DMS114 treated with DMSO at 0.1 percent for 48 hours (cell line): ENCODE measurements around the gene LCA5.
"Not testable (repeated sequence)": the region's sequence is repeated elsewhere in the genome, so short reads cannot be mapped to it uniquely, and the experiment has no call there.

Experiments
- DNase-seq: peaks from one replicate; lab custom pipeline; 2025; ENCODE audit not compliant: unreplicated experiment; lab: John Stamatoyannopoulos, UW

Gene LCA5

GRCh38 chr6:79538106-79538971, 1.1 kb upstream of the LCA5 start:
- no peak for DNase-seq

- no peak for DNase-seq
Observed at GRCh38 chr6:79536585-79536953, 661 bp downstream of the LCA5 start.

- DNase-seq = not testable (repeated sequence)
Observed at GRCh38 chr6:79529567-79529966, 7.7 kb downstream of the LCA5 start.

- no peak for DNase-seq
Observed at GRCh38 chr6:79526897-79527296, 10.3 kb downstream of the LCA5 start.

- no peak for DNase-seq
Observed at GRCh38 chr6:79525272-79526100, 11.7 kb downstream of the LCA5 start.

- DNase-seq = no peak
Observed at GRCh38 chr6:79524065-79524464, 13.2 kb downstream of the LCA5 start.

GRCh38 chr6:79522609-79523008, 14.6 kb downstream of the LCA5 start:
- no peak for DNase-seq

- DNase-seq = no peak
Observed at GRCh38 chr6:79520534-79520933, 16.7 kb downstream of the LCA5 start.

GRCh38 chr6:79518842-79519241, 18.4 kb downstream of the LCA5 start:
- DNase-seq = no peak

- no peak for DNase-seq
Observed at GRCh38 chr6:79515436-79515835, 21.8 kb downstream of the LCA5 start.

GRCh38 chr6:79513111-79513510, 24.1 kb downstream of the LCA5 start:
- DNase-seq = no peak

GRCh38 chr6:79512014-79512413, 25.2 kb downstream of the LCA5 start:
- no peak for DNase-seq

- DNase-seq = no peak
Observed at GRCh38 chr6:79510707-79511106, 26.5 kb downstream of the LCA5 start.

GRCh38 chr6:79506251-79506650, 31.0 kb downstream of the LCA5 start:
- DNase-seq = no peak

GRCh38 chr6:79504372-79504771, 32.9 kb downstream of the LCA5 start:
- no peak for DNase-seq

- no peak for DNase-seq
Observed at GRCh38 chr6:79498842-79499241, 38.4 kb downstream of the LCA5 start.

GRCh38 chr6:79495246-79495645, 42.0 kb downstream of the LCA5 start:
- no peak for DNase-seq

- no peak for DNase-seq
Observed at GRCh38 chr6:79494841-79495240, 42.4 kb downstream of the LCA5 start.

- DNase-seq = no peak
Observed at GRCh38 chr6:79470728-79471127, 66.5 kb downstream of the LCA5 start.

GRCh38 chr6:79469376-79470246, 67.6 kb downstream of the LCA5 start:
- DNase-seq = no peak

GRCh38 chr6:79468587-79468986, 68.6 kb downstream of the LCA5 start:
- no peak for DNase-seq
